Stimulated activated CD8-positive, alpha-beta memory T cell treated with anti-CD3 and anti-CD28 coated beads, Interleukin-7, amount 100 ng/mL, for 24 hours (primary cell): Measurements from ENCODE around the gene TWF1.
A peak's percentile ranks its signal among the peaks of the same experiment; 100 is the strongest.
"Not testable (repeated sequence)": the region's sequence is repeated elsewhere in the genome, so short reads cannot be mapped to it uniquely, and the experiment has no call there.

Experiments used
- DNase-seq: peaks from one replicate; pipeline ENCODE4 v3.0.0-alpha.2; 2020; ENCODE audit warnings: low read depth

The TWF1 gene

DNA sequence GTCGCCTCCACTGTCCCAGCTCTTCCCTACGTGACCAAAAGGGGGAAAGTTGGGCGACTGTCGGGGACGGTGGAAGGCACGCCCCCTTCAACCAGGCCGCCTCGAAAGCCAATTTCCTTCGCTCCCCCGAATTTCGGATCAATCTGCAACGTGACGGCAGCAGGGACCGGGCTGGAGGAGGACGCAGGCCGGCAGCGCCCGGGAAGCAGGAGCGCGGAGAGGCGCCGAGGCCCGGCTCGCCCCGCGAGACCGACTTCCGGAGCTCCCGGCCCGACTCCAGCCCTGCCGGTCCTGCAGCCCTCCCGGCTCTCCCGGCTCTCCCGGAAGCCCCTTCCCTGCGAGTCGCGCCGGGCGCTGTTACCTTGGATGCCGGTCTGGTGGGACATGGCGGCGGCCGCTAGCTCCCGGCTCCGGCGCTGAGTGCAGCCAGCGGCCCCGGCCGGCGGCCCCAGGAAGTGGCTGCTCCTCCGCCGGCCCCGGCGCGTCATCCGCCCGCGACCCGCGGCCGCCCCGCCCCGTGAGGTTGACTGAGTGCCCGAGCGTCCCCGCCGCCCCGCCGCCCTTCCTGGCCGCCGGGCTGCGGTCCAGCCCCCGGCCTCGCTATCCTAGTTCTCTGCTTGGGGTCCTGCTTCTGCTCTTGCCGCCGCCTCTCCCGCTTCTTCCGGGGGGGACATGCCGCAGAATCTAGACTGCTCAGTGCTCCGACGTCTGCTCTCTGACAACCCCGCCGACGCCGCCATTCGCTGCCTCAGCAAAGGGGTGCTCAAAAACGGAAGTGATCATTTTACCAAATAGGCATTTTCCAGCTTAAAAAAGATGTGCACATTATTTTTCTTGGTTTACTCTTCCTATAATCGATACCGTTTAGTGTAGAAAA is at the start of gene TWF1:
Gene TWF1, minus strand, starts transcription at position 458 of the 877 bp plus-strand sequence. Its CDS starts 72 bp downstream, at position 386.
- DNase-seq = peak; percentile 70

DNA sequence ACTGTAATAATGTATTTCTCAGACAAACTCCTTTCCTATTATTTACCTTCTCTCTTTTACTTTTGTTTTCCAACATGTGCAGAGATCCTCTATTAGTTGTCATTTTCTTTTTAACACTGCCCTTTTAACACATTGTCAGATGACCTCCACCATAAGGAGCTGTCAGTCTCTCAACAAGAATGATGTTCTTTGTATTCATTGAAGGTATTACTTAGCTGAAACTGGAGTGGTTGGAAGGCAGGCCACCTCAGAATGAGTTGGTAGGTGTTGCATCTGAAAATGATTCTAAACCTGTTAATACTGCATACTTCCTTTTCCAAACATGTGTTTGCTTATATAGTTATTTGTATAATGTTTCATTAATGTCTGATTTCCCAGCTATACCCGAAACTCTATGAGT is 46.6 kb upstream of the TWF1 start:
- DNase-seq = no peak

DNA sequence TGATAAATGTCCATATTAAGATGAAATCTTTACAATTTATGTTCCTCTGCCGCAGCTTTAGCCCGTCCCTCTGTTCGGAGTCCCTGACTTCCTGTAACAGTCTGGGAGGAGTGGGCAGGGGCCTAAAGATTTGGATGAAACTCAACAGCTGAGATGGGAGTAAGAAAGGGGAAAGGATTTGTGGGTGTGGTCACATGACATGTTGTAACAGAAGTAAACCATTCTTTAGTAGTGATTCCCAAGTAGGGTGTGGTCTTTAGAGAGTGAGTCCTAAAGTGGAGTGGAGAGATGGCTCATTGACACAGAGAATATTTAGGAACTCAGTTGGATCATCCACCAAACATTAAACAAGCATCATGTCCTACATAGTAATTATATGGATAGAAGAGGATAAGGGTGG is 42.7 kb upstream of the TWF1 start:
- no peak for DNase-seq

DNA sequence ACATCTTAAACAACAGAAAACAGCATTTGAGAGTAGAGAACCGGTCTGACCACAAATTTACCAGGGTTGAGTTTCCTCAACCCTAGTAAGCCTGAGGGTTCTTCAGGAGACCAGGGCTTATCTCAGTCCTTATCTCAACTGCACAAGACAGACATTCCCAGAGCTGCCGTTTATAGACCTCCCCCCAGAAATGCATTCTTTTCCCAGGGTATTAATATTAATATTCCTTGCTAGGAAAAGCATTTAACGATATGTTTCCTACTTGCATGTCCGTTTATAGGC is 42.0 kb upstream of the TWF1 start:
- DNase-seq = no peak

DNA sequence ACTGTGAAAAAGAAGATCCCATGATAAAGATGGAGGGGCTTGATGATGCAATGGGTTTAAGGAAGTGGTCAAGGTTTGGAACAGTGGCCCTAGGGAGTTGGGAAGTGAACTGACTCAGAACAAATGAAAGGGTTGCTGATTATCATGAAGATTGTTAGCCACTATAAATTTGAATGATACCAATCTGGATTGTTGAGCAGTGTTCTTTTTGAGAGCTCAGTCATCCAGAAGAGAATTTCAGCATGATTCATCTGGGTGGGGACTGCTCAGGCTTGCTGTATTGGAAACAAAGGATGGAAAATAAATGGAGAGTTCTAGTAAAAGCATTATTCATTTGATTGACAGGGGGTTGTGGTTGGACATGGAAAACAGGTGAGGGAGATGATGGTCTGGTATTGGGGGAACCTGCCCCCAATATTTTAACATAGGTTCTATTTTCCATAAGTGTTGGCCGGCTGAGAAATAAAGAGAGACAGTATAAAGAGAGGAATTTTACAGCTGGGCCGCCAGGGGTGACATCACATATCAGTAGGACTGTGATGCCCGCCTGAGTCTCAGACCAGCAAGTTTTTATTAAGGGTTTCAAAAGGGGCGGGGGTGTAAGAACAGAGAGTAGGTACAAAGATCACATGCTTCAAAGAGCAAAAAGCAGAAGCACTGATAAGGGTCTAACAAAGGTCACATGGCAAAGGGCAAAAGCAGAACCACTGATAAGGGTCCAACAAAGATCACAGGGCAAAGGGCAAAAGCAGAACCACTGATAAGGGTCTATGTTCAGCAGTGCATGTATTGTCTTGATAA is 41.5 kb upstream of the TWF1 start:
- not testable (repeated sequence) for DNase-seq

DNA sequence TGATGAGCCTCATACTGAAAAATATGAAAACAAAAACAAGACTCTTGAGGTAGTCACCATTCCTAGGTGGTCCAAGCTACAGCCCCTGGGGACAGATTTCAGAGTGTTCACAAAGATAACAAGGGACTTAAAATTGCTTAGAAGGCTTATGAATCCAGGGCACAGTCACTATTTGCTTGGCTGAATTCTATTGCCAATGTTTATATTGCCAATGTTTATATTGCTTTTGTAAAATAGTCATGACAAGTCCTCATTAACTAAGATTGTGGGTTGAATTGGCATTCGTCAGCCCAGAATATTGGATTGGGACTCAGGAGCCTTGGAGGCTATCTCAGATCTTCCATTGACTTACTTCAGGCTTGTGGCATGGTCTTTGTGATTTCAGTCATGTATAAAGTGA is 36.1 kb upstream of the TWF1 start:
- no peak for DNase-seq

DNA sequence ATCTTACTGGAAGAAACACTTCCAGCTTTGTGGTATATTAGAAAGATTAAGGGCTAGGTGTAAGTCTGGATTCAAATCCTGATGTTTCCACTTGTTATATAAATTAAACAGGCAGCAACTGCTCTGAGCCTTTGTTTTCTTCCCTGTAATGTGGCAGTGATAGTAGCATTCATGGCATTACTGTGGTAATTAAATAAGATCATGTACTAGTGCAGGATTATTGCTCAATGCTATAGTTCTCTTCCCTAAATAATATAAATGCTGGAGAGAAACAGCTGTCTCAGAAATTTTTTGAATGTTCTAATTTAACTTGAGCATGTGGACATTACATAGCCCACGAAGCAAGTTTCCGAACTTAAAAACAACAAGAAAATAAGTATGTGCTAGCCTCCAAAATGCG is 35.1 kb upstream of the TWF1 start:
- no peak for DNase-seq

DNA sequence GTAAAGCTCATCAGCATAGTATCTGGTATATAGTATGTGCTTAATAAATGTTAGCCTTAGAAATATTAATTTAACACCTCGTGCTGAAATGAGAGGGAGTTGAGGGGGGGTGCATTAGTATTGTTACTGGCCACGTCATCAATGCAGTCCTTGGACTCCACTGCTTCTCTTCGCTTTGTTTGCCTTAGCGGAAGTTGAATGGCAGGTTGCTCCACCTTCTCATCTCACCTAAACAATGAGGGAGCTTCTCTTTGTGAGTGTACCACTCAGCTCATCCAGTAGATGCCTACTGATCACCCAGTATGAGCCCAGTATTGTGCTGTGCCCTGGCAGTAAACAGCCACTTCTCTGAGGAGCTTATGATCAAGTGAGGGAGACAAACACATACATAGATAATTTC is 34.2 kb upstream of the TWF1 start:
- DNase-seq = no peak

DNA sequence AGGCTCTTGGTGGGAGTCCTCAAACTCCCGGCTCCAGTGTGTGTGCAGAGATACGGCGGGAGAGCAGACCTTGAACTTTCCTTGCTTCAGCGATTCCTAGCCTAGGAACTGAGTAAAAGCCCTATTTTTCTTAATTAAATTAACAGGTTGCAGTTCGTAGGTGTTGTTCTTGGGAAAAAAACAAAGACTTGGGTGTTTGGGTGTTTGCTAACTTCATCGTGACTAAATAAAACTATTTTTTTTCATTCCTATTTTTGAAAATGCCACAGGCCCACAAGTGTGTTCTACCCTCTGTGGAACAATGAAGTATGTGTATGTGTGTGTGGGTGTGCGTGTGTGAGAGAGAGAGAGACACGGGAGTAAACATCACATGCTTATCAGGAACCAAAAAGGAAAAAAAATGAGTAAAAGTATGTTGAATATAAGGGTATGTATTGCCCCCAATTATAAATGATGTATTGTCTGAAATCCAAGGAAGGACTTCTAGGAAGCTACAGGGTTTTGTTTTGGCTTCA is 30.4 kb upstream of the TWF1 start:
- DNase-seq = no peak

DNA sequence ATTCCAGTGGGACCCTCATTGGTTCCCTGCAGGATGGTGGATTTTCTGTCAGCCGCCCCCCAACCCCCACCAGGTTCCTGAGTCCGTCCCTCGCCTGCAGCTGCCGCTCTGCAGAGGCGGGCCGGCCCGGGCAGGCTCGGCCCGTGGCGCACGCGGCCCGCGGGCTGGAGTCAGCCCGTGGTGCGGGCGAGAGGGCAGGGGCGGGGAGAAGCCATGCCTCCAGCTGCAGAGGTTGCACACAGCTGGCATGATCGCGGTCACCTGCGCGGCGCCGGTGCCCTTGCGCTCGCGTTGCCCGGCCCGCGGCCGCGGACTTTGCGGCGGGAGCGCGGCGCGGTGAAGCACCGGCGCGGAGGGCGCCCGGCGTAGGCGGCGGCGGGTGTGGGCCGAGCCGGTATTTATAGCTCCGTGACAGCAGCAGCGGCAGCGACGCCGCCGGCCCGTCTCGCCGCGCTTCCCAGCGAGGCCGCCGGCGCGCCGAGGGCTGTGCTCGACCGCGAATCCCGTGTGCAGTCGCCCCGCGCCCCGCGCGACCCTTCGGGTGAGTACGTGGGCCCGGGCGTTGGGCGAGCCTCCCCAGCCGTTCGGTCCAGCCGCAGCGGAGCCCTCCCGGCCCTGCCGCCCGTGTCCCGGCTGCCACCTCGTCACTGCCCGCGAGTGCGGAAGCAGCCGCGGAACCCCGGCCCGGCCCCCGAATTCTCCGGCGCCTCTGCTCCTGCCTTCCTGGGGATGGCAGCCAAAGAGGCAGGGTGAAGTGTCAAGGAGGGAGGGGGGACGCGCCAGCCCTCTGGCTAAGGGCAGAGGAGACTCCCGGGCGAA is 29.7 kb upstream of the TWF1 start, which contains the start of gene TMEM117:
Gene TMEM117, plus strand, starts transcription at position 426 of the 819 bp plus-strand sequence.
- DNase-seq = peak; percentile 9

DNA sequence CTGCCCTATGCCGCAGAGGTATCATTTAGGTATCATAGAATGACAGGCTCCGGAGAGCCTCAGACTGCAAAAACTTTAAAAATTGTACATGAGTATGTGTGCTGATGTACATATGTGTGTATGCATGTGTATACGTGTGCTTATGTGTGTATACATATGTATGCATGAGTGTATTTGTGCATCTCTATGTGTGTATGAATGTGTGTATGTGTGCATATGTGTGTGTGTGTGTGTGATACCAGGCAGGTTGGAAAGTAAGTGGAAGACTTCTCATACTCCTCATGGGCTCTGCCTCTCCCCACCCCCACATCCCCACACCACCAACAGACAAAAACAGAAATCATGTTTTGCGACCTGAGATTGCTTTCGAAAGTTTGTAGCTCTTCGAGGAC is 29.1 kb upstream of the TWF1 start:
- no peak for DNase-seq

DNA sequence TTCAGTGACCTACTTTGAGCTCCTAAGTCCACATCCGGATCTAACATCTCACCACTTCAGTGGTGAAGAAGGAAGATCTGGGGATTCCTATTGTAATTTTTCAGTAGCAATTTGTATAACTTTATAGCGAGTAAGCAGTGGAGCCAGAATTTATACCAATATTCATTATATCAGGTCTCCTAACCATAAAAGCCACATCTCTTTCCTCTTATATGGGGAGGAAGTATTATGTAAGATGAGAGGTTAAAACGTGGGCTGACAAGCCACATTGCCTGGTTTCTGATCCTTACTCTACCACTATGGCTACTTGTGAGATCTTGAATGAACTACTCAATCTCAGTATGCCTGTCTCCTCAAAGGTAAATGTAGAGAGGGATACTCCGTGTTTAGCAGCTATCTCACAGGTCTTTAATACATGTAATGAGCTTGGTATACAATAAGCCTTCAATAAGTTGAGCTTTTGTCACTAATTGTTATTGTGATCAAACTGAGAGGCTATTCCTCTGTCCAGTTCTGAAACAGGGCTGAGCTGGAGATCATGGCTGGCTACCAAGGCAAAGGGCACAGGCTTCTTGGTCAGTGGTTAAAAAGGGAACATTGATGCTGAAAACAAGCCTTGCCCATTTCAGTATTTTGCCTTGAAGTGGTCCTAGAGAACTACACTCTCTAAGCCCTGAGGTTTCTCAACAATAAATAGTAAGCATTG is 26.5 kb upstream of the TWF1 start:
- DNase-seq = no peak

DNA sequence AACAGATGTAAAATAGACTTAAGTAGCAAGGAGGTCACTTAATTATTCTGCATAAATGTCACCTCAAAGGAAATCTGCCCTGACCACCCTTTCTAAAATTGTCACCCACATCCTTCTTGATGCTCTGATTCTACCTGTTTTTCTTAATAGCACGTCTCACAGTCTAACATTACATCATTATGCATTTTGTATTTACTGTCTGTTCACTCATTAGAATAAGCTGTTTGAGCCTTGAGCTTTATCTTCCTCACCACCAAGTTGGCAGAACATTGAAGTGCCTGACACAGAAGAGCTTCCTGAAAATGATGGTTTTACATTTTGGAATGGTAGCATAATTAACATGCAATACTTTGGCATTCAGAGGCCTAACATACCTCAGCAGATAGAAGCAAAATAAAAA is 21.0 kb upstream of the TWF1 start:
- no peak for DNase-seq

DNA sequence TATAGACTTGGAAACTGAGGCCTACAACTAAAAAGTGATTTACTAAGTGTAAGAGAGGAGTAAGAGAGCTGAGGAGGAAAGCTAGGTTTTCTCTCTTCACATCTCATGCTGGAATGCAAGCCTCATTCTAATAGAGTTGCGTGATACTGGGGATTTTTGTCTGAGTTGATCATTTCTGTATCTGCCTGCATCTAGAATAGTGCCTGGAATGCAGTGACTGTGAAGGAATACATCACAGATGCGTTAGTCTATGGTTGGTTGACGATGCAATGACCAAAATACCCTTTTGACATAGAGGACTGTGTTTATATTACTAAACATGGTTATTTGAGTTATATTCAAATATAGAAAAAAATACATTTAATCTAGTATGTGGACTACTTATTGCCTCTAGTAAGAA is 20.6 kb upstream of the TWF1 start:
- DNase-seq = no peak

DNA sequence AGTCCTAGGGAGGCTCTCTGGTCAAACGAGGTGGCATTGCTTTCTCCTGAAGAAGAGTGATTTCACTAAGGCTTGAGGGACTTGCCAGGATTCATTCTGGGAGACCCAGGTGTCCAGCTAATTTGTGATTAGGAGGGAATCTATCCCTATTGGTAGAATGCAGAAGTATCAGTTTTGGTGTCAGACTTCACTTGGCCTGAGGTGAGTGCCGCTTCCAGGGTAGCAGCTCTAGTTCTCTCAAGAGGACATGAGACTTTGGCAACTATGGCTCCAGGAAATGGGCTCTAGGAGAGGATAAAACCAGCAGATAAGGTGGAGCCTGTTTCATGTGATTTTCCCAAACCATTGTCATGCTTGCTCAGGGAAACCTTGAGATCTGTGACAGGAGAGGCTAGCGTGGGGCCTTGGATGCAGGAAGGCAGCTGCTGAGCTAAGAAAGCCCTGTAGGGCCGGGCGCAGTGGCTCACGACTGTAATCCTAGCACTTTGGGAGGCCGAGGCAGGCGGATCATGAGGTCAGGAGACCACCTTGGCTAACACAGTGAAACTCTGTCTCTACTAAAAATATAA is 18.2 kb upstream of the TWF1 start:
- DNase-seq = no peak

DNA sequence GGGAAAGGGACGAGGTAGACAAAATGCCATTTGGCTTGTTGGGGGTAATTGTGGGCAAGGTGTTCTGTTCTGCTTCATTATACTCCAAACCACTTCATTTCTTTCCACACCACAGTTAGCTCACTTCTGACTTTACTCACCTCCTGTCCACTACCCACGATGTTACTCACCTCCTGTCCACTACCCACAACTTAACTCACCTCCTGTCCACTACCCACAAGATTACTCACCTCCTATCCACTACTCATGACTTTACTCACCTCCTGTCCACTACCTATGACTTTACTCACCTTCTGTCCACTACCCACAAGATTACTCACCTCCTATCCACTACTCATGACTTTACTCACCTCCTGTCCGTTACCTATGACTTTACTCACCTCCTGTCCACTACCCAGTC is 10.1 kb upstream of the TWF1 start:
- DNase-seq = no peak

DNA sequence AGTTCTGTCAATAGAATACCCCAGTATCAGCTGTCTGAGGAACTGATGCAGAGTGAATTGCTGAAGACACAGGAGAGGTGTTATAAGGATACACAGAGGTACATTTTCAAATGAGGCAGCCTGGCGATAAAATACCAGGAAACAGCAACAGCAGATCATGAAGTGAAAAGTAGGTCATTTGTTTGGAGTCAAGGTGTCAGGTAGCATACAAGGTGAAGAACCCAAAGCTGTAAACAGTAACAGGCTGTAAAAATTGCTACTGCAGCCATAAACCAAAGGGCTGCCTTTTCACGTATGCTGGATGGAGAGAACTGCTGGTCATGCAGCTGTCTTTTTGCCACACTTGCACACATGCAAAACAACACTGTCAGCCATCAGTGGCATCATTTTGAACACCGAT is 9.3 kb upstream of the TWF1 start:
- no peak for DNase-seq

DNA sequence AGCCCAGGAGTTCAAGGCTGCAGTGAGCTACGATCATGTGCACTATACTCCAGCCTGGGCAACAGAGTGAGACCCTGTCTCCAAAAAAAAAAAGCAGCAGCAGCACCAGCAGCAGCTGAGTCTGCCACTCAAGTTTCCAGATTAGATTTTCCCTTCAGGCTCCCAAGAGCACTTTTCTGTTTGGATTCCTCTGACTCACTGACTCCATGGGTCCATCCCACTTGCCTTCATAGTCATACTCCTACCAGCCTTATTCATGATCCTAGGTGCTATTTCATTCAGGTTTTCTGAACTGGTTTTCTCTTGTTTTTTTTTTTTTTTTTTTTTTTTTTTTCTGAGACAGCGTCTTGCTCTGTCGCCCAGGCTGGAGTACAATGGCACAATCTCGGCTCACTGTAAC is 6.8 kb upstream of the TWF1 start:
- no peak for DNase-seq

DNA sequence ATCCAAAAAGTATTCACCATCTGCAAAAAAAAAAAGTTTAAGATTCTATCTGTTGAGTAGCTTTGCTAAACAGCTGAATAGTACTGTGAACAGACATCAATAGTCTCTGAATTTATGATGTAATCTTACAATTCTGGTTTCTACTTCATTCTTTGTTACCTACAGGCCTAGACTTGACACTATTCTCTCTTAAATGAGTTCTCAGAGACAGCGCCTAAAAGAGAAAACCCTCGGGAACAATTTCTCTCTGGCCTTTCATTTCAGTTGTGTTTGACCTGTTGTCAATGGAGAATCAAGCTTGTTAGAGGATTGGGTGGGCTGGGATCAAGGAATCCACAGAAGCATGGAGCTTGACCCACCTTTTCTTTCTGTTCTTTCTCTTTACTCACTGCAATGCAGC is 5.9 kb upstream of the TWF1 start:
- DNase-seq = no peak

DNA sequence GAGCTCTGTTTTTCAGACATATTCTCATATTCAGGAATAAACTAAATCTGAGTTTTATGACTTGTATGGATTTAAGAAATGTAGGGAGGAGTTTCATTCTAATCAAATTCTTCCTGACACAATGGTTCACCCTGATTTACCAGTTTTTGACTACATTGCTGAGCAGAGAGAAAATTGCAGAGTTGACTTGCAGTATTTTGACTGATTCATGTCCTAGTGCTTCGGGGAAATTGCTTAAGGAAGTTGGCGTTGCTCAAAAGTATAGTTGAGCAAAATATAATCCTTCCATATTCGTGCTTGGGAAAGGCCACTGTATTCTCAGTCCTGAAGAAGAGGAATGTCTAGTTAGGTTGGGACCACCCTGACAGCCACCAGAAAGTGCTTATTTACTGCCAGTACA is 1.3 kb upstream of the TWF1 start:
- no peak for DNase-seq

DNA sequence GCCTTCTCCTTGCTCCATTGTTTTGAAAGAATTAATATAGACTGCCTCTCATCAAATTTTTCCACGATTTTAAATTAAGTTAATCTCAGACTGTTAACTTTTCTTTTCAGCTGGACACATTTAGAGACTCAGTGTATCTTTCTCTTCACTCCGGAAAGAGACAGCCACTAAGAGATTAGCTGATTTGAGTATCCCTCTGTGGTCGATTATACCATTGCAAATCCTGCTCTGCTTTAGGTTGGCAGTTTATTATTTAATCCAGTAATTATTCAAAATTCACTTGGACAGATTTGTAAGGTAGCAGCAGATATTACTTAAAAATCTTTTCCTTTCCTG is 588 bp upstream of the TWF1 start:
- DNase-seq = no peak
